Measurements from ENCODE around the gene SCN4A.
A peak's percentile ranks its signal among the peaks of the same experiment; 100 is the strongest.

Gene SCN4A

GRCh38 chr17:63973247-63973646 lies 529 bp upstream of the SCN4A start:
- H3K4me1 ChIP-seq (ENCODE audit: control insufficient read depth in 1 of 2, insufficient read depth in 2 of 2, low read length in 2 of 2), result no peaks in the 10 kb centered on the region
- H3K36me3 ChIP-seq (ENCODE audit: control insufficient read depth in 1 of 2, insufficient read depth in 2 of 2, low read length in 2 of 2), result no peaks in the 10 kb centered on the region
- no peak overlapping the region for H3K27ac ChIP-seq (ENCODE audit: low read depth, low read length)
- H3K9me3 ChIP-seq (ENCODE audit: control insufficient read depth in 1 of 2, low read length in 2 of 2), result no peaks in the 10 kb centered on the region
- no peak overlapping the region for H3K9ac ChIP-seq (ENCODE audit: low read depth in 1 of 2, low read length in 2 of 2)
- H3K27me3 ChIP-seq (ENCODE audit: control insufficient read depth in 1 of 2, insufficient read depth in 2 of 2, low read length in 2 of 2), result no peaks in the 10 kb centered on the region
- H3K4me3 ChIP-seq (ENCODE audit: low read depth in 1 of 2, low read length in 2 of 2), result no peak overlapping the region

GRCh38 chr17:63969278-63969677 lies 3.4 kb downstream of the SCN4A start:
- Histone ChIP-seq H3K27me3 (ENCODE audit: control insufficient read depth in 1 of 2, insufficient read depth in 2 of 2, low read length in 2 of 2) (no peaks in the 10 kb centered on the region), H3K4me3 (ENCODE audit: low read depth in 1 of 2, low read length in 2 of 2) (no peak overlapping the region), H3K4me1 (ENCODE audit: control insufficient read depth in 1 of 2, insufficient read depth in 2 of 2, low read length in 2 of 2) (no peaks in the 10 kb centered on the region), H3K9ac (ENCODE audit: low read depth in 1 of 2, low read length in 2 of 2) (no peak overlapping the region), H3K9me3 (ENCODE audit: control insufficient read depth in 1 of 2, low read length in 2 of 2) (no peaks in the 10 kb centered on the region), H3K27ac (ENCODE audit: low read depth, low read length) (no peak overlapping the region), H3K36me3 (ENCODE audit: control insufficient read depth in 1 of 2, insufficient read depth in 2 of 2, low read length in 2 of 2) (no peaks in the 10 kb centered on the region)

- Histone ChIP-seq H3K4me1 (ENCODE audit: control insufficient read depth in 1 of 2, insufficient read depth in 2 of 2, low read length in 2 of 2) (no peaks in the 10 kb centered on the region), H3K4me3 (ENCODE audit: low read depth in 1 of 2, low read length in 2 of 2) (no peak overlapping the region), H3K9me3 (ENCODE audit: control insufficient read depth in 1 of 2, low read length in 2 of 2) (no peaks in the 10 kb centered on the region), H3K36me3 (ENCODE audit: control insufficient read depth in 1 of 2, insufficient read depth in 2 of 2, low read length in 2 of 2) (no peaks in the 10 kb centered on the region), H3K9ac (ENCODE audit: low read depth in 1 of 2, low read length in 2 of 2) (no peak overlapping the region), H3K27me3 (ENCODE audit: control insufficient read depth in 1 of 2, insufficient read depth in 2 of 2, low read length in 2 of 2) (no peaks in the 10 kb centered on the region), H3K27ac (ENCODE audit: low read depth, low read length) (no peak overlapping the region)
Measured at GRCh38 chr17:63967953-63968352, 4.8 kb downstream of the SCN4A start.

GRCh38 chr17:63966646-63967264 lies 6.0 kb downstream of the SCN4A start:
- Histone ChIP-seq H3K36me3 (ENCODE audit: control insufficient read depth in 1 of 2, insufficient read depth in 2 of 2, low read length in 2 of 2) (no peaks in the 10 kb centered on the region), H3K27me3 (ENCODE audit: control insufficient read depth in 1 of 2, insufficient read depth in 2 of 2, low read length in 2 of 2) (no peaks in the 10 kb centered on the region), H3K27ac (ENCODE audit: low read depth, low read length) (no peak overlapping the region), H3K4me1 (ENCODE audit: control insufficient read depth in 1 of 2, insufficient read depth in 2 of 2, low read length in 2 of 2) (no peaks in the 10 kb centered on the region), H3K9me3 (ENCODE audit: control insufficient read depth in 1 of 2, low read length in 2 of 2) (no peaks in the 10 kb centered on the region), H3K4me3 (ENCODE audit: low read depth in 1 of 2, low read length in 2 of 2) (no peak overlapping the region), H3K9ac (ENCODE audit: low read depth in 1 of 2, low read length in 2 of 2) (no peak overlapping the region)

GRCh38 chr17:63963123-63963522 lies 9.6 kb downstream of the SCN4A start:
- Histone ChIP-seq H3K27ac (ENCODE audit: low read depth, low read length) (no peak overlapping the region), H3K36me3 (ENCODE audit: control insufficient read depth in 1 of 2, insufficient read depth in 2 of 2, low read length in 2 of 2) (no peaks in the 10 kb centered on the region), H3K9ac (ENCODE audit: low read depth in 1 of 2, low read length in 2 of 2) (no peak overlapping the region), H3K27me3 (ENCODE audit: control insufficient read depth in 1 of 2, insufficient read depth in 2 of 2, low read length in 2 of 2) (no peaks in the 10 kb centered on the region), H3K4me3 (ENCODE audit: low read depth in 1 of 2, low read length in 2 of 2) (no peak overlapping the region), H3K4me1 (ENCODE audit: control insufficient read depth in 1 of 2, insufficient read depth in 2 of 2, low read length in 2 of 2) (peaks cover 3 to 5% of the 10 kb centered on the region in 2 donors), H3K9me3 (ENCODE audit: control insufficient read depth in 1 of 2, low read length in 2 of 2) (no peaks in the 10 kb centered on the region)

- Histone ChIP-seq H3K36me3 (ENCODE audit: control insufficient read depth in 1 of 2, insufficient read depth in 2 of 2, low read length in 2 of 2) (no peaks in the 10 kb centered on the region), H3K4me1 (ENCODE audit: control insufficient read depth in 1 of 2, insufficient read depth in 2 of 2, low read length in 2 of 2) (peaks cover 3 to 5% of the 10 kb centered on the region in 2 donors), H3K9ac (ENCODE audit: low read depth in 1 of 2, low read length in 2 of 2) (no peak overlapping the region), H3K9me3 (ENCODE audit: control insufficient read depth in 1 of 2, low read length in 2 of 2) (no peaks in the 10 kb centered on the region), H3K27ac (ENCODE audit: low read depth, low read length) (no peak overlapping the region), H3K27me3 (ENCODE audit: control insufficient read depth in 1 of 2, insufficient read depth in 2 of 2, low read length in 2 of 2) (no peaks in the 10 kb centered on the region), H3K4me3 (ENCODE audit: low read depth in 1 of 2, low read length in 2 of 2) (no peak overlapping the region)
Measured at GRCh38 chr17:63962298-63962744, 10.4 kb downstream of the SCN4A start.

- Histone ChIP-seq H3K4me1 (ENCODE audit: control insufficient read depth in 1 of 2, insufficient read depth in 2 of 2, low read length in 2 of 2) (peaks cover 3 to 5% of the 10 kb centered on the region in 2 donors), H3K36me3 (ENCODE audit: control insufficient read depth in 1 of 2, insufficient read depth in 2 of 2, low read length in 2 of 2) (no peaks in the 10 kb centered on the region), H3K27me3 (ENCODE audit: control insufficient read depth in 1 of 2, insufficient read depth in 2 of 2, low read length in 2 of 2) (no peaks in the 10 kb centered on the region), H3K9me3 (ENCODE audit: control insufficient read depth in 1 of 2, low read length in 2 of 2) (no peaks in the 10 kb centered on the region), H3K27ac (ENCODE audit: low read depth, low read length) (no peak overlapping the region), H3K4me3 (ENCODE audit: low read depth in 1 of 2, low read length in 2 of 2) (peak overlapping the region; percentile 23 to 55), H3K9ac (ENCODE audit: low read depth in 1 of 2, low read length in 2 of 2) (no peak overlapping the region)
Measured at GRCh38 chr17:63961355-63962212, 11.1 kb downstream of the SCN4A start.

- peaks cover 3 to 5% of the 10 kb centered on the region in 2 donors for H3K4me1 ChIP-seq (ENCODE audit: control insufficient read depth in 1 of 2, insufficient read depth in 2 of 2, low read length in 2 of 2)
- H3K27me3 ChIP-seq (ENCODE audit: control insufficient read depth in 1 of 2, insufficient read depth in 2 of 2, low read length in 2 of 2), result no peaks in the 10 kb centered on the region
- H3K4me3 ChIP-seq (ENCODE audit: low read depth in 1 of 2, low read length in 2 of 2), result no peak overlapping the region
- no peaks in the 10 kb centered on the region for H3K36me3 ChIP-seq (ENCODE audit: control insufficient read depth in 1 of 2, insufficient read depth in 2 of 2, low read length in 2 of 2)
- H3K27ac ChIP-seq (ENCODE audit: low read depth, low read length), result no peak overlapping the region
- H3K9ac ChIP-seq (ENCODE audit: low read depth in 1 of 2, low read length in 2 of 2), result no peak overlapping the region
- H3K9me3 ChIP-seq (ENCODE audit: control insufficient read depth in 1 of 2, low read length in 2 of 2), result no peaks in the 10 kb centered on the region
Measured at GRCh38 chr17:63960430-63960829, 12.3 kb downstream of the SCN4A start.

GRCh38 chr17:63960006-63960405 lies 12.7 kb downstream of the SCN4A start:
- Histone ChIP-seq H3K27ac (ENCODE audit: low read depth, low read length) (no peak overlapping the region), H3K4me3 (ENCODE audit: low read depth in 1 of 2, low read length in 2 of 2) (no peak overlapping the region), H3K4me1 (ENCODE audit: control insufficient read depth in 1 of 2, insufficient read depth in 2 of 2, low read length in 2 of 2) (peaks cover 3 to 5% of the 10 kb centered on the region in 2 donors), H3K36me3 (ENCODE audit: control insufficient read depth in 1 of 2, insufficient read depth in 2 of 2, low read length in 2 of 2) (no peaks in the 10 kb centered on the region), H3K27me3 (ENCODE audit: control insufficient read depth in 1 of 2, insufficient read depth in 2 of 2, low read length in 2 of 2) (no peaks in the 10 kb centered on the region), H3K9me3 (ENCODE audit: control insufficient read depth in 1 of 2, low read length in 2 of 2) (no peaks in the 10 kb centered on the region), H3K9ac (ENCODE audit: low read depth in 1 of 2, low read length in 2 of 2) (no peak overlapping the region)

GRCh38 chr17:63956296-63956920 lies 16.3 kb downstream of the SCN4A start:
- no peak overlapping the region for H3K27ac ChIP-seq (ENCODE audit: low read depth, low read length)
- no peak overlapping the region for H3K4me3 ChIP-seq (ENCODE audit: low read depth in 1 of 2, low read length in 2 of 2)
- peaks cover 3 to 4% of the 10 kb centered on the region in 2 donors for H3K4me1 ChIP-seq (ENCODE audit: control insufficient read depth in 1 of 2, insufficient read depth in 2 of 2, low read length in 2 of 2)
- H3K9ac ChIP-seq (ENCODE audit: low read depth in 1 of 2, low read length in 2 of 2), result no peak overlapping the region
- H3K9me3 ChIP-seq (ENCODE audit: control insufficient read depth in 1 of 2, low read length in 2 of 2), result no peaks in the 10 kb centered on the region
- no peaks in the 10 kb centered on the region for H3K36me3 ChIP-seq (ENCODE audit: control insufficient read depth in 1 of 2, insufficient read depth in 2 of 2, low read length in 2 of 2)
- no peaks in the 10 kb centered on the region for H3K27me3 ChIP-seq (ENCODE audit: control insufficient read depth in 1 of 2, insufficient read depth in 2 of 2, low read length in 2 of 2)
